GM21367 (cell line): ENCODE data around the gene LDLRAD2.

ENCODE experiments used
- ATAC-seq: cut with Tn5 transposase; IDR thresholded peaks from one replicate; pipeline ENCODE4 v1.9.1; 2021; ENCODE audit not compliant: unreplicated experiment

LDLRAD2 gene

DNA sequence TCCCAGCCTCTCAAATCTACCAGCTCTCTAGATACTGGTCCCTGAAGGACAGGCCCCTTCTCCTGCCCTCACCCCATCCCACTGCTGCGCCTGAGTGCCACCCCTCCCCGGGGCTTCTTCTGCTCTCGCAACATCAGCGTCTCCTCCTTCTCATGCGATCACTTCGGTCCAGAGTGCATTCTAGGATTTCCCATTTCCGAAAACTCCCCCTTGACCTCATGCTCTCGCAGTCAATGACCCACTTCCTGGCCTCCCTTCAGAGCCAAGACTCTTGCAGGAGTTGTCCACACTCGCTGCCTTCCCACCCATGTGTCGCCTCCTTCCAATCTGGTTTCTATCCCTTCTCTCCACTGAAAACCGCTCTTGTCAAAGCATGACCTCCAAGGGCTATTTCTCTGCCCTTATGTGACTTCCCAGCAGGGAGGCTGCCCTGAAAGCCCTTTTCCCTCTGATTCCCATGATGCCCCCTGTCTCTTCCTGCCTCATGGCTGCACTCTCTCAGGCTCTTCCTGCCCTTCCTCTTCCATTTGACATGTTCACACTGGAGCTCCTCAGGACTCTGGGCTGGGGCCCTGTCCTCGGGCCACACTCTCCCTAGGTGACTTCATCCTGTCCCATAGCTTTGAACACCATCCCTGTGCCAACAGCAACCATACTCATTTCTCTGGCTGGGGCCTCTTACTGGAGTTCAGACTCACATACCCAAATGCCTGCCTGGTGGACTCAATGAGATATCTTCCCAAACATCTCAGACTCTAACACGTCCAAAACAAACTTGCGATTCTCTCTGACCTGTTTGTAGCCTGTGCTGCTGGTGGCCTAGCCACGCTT lies 46.0 kb downstream of the LDLRAD2 start:
- ATAC-seq = no peak

- no peak for ATAC-seq
Measured at GRCh38 chr1:21859669-21860179, 47.7 kb downstream of the LDLRAD2 start.

GRCh38 chr1:21860971-21861370 lies 48.9 kb downstream of the LDLRAD2 start:
- ATAC-seq = no peak

DNA sequence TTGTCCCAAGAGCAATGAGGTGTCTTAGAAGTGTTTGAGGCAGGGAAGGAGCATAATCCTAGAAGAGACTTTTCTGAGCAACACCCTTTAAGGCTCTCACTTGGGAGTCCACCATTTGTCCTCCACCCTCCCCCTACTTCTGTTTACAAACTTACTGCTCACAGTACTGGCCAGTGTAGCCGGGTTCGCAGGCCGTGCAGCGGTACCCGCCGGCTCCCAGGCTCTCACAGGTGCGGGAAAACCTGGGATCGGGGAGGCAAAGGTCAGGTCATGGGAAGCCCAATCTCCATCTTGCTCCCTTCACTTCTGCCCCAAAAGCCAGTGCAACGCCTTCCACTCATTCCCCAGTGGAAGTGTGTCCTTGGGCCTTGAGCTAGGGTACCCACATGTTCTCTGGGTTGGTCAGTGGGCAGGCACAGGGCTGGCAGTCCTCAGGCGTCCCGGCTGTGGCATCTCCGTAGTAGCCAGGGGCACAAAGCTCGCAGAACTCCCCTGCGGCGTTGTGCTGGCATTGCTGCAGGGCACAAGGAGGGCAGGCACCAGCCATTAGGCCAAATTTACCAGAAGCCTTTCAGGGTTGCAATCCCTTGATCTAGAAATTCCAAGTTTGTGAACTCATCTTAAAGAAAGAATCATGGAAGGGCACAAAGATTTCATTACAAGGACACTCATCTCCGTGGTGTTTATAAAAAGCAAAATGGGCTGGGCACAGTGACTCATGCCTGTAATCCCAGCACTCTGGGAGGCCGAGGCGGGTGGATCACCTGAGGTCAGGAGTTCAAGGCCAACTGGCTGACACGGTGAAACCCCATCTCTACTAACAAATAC lies 49.8 kb downstream of the LDLRAD2 start:
- no peak for ATAC-seq

DNA sequence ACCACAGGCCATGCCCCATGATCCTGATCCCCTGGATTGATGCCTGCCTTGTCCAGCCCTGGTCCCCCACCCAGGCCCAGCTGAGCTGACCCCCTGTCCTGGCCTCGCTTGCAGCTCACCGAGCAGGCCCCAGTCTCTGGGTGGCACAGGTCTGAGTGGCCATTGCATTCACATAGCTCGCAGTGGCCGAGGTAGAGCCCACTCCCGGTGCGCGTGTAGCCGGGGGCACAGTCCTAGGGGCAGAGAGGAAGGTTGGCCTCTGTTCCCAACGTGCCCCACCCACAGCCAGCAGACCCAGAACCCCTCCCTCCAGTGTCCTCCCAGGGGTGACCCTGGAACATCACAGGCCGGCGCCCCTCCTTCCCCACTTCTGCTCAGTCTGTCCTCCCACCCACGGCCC lies 51.9 kb downstream of the LDLRAD2 start:
- ATAC-seq = no peak

- ATAC-seq = no peak
Measured at GRCh38 chr1:21864730-21865129, 52.7 kb downstream of the LDLRAD2 start.

GRCh38 chr1:21865609-21865942 lies 53.5 kb downstream of the LDLRAD2 start:
- no peak for ATAC-seq

- ATAC-seq = peak; percentile 62
Measured at GRCh38 chr1:21865943-21866706, 54.1 kb downstream of the LDLRAD2 start.

GRCh38 chr1:21866707-21867043 lies 54.6 kb downstream of the LDLRAD2 start:
- no peak for ATAC-seq

- no peak for ATAC-seq
Measured at GRCh38 chr1:21867451-21867996, 55.5 kb downstream of the LDLRAD2 start.

DNA sequence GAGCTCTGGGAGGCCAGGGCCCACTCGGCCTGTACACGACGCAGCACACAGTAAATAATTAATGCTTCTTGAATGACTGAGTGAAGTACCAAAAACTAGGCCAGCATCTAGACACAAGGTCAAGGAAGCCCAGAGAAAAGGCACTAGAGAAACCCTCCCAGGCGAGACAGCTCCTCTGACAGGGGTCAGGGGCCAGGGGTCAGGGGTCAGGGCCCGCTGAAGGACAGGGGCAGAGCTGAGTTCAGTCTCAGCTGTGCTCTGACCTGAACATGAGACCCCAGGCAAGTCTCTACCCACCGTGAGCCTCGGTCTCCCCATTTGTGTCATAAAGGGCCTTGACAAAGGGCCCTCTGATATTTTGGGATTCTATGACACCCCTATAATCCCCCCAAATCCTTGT lies 56.4 kb downstream of the LDLRAD2 start:
- no peak for ATAC-seq

GRCh38 chr1:21868941-21869454 lies 56.9 kb downstream of the LDLRAD2 start:
- no peak for ATAC-seq

DNA sequence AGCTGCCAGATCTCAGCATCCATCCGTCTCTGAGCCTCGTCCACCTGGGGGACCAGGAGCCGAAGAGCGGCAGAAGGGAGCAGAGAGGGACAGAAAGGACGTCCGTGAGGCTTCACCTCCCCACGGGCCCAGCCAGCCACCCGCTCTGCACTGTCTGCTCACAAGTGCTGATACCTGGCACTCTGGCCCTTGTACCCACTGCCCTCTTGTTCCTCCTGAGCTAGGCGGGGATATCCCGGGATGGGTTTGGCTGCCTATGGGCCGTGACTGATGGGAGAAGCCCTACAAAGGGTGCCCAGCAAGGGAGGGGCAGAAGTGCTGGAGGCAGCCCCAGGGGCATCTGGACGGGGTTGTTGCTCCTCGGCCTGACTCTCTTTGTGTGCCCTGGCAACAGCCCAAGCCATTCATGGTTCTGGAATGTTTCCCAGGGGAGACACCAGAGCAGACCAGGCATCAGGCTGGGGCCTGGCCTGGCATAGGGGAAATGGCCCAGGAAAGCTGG lies 57.6 kb downstream of the LDLRAD2 start:
- no peak for ATAC-seq

GRCh38 chr1:21870611-21871010 lies 58.5 kb downstream of the LDLRAD2 start:
- ATAC-seq = no peak

GRCh38 chr1:21871943-21872342 lies 59.9 kb downstream of the LDLRAD2 start:
- ATAC-seq = no peak

- ATAC-seq = no peak
Measured at GRCh38 chr1:21872445-21873079, 60.5 kb downstream of the LDLRAD2 start.

DNA sequence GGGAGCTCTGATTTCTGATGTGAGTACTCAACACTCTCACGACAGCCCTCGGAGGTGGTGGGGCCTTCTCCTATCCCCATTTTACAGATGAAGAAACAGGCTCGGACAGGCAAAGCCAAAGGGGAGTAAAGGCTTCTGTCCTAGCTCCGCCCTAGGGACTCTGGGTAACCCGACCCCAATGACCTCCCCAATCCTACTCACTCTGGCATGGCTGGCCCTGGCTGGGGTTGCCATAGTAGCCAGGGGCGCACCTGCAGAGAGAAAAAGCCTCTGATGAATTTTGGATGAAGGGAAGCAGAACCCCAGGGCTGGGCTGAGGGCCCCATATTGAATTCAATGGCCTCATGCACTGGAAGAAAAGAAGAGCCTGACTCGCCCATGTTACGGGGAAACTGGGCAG lies 61.1 kb downstream of the LDLRAD2 start:
- ATAC-seq = no peak

GRCh38 chr1:21873761-21874160 lies 61.7 kb downstream of the LDLRAD2 start:
- ATAC-seq = no peak

- no peak for ATAC-seq
Measured at GRCh38 chr1:21874328-21874727, 62.3 kb downstream of the LDLRAD2 start.
